ENCODE results near the gene FBLN2.

FBLN2 gene

DNA sequence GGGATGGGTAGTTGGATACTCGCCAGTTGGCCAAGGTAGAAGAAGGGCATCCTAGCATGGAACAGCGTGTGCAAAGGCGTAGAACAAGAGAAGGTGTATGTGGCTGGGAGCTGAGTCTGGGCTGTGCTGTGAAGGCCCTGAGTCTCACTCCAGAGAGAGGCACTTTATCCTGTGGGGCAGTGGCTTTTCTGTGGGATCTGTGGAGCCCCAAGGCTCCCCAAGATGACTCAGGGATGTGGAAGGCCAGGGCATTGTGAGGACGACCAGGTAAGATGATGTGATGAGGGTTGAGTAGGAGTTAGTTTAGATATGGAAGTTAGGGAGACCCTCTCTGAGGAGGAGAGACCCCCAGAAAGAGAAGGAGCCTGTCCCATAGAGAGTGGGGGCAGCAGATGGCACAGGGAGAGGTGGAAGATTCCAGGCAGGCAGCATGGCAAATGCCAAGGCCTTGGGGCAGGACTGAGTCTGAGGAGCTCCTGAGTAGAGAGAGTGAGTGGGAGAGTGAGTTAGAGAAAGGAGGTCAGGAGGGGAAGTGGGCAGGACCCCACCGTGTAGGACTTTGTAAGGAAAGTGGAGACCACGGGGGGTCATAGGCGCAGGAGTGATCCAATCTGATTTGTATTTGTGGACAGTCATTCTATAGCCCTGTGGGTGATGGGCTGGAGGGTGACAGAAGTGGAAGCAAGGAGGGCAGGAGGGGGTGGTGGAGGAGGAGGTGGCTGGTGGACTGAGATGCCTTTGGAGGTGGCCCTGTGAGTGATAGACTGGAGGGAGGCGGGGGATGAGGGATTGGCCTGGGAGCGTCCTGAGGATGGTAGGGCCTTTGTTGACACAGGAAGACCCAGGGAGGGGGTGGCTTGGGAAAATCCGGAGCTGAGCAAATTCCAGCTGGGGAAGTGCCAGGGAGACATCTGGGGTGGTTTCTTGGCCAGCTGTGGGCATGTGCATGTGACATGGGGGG is 50.3 kb downstream of the FBLN2 start:
- H3K4me3 ChIP-seq (ENCODE audit: low read depth, low read length) = no peak overlapping the region

GRCh38 chr3:13599887-13600450 is 51.0 kb downstream of the FBLN2 start:
- no peak overlapping the region for H3K4me3 ChIP-seq (ENCODE audit: low read depth, low read length)

- H3K4me3 ChIP-seq (ENCODE audit: low read depth, low read length) = no peak overlapping the region
These were observed 52.2 kb downstream of the FBLN2 start for GRCh38 chr3:13600950-13601691.

DNA sequence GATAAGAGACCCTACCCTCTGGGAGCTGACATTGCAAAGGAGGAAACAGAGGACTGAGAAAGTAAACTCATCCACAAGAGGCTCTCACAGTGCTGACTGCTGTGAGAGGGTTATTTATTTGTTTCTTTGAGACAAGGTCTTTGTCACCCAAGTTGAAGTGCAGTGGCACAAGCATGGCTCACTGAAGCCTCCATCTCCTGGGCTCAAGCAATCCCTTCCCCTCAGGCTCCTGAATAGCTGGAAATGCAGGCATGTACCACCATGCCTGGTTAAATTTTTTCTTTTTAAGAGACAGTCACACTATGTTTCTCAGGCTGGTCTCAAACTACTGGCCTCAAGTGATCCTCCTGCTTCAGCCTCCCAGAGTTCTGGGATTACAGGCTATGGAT is 52.8 kb downstream of the FBLN2 start:
- H3K4me3 ChIP-seq (ENCODE audit: low read depth, low read length) = no peak overlapping the region

GRCh38 chr3:13605555-13605954 is 56.6 kb downstream of the FBLN2 start:
- H3K4me3 ChIP-seq (ENCODE audit: low read depth, low read length) = no peak overlapping the region

DNA sequence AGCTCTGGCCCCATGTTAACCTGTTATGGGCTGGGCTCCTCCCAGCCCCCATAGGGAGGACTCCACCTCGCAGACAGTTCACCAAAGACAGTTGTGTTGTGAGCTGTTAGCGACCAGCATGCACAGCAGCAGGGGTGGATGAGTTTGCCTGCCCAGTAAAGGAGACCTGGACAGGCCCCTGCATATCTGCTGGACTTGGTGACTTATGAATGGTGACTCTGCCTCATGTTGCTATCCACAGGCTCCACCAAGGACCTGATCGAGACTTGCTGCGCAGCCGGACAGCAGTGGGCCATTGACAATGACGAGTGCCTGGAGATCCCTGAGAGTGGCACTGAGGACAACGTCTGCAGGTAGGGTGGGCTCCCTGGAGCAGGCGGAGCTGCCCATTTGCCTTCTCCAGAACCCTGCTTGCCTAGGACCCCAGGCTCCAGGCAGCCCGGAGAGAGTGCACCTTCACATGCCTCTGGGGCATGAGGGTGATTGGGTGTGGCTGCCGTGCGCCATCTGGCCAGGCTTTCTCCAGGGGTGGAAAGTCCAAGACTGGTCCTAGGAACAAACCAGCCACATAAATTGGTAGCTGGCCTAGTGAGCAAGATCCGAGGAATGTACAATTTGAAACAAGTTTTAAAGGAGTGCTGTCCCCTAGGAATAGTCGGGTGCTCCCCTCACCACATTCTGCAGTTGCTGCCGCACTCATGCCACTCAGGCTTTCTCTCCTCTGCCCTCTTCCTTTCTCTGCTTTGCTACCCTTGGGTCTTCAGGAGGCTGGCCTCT is 59.1 kb downstream of the FBLN2 start:
- H3K4me3 ChIP-seq (ENCODE audit: low read depth, low read length) = no peak overlapping the region

- no peak overlapping the region for H3K4me3 ChIP-seq (ENCODE audit: low read depth, low read length)
These were observed 60.2 kb downstream of the FBLN2 start for GRCh38 chr3:13608969-13609725.

- no peak overlapping the region for H3K4me3 ChIP-seq (ENCODE audit: low read depth, low read length)
These were observed 61.2 kb downstream of the FBLN2 start for GRCh38 chr3:13610006-13610570.

- H3K4me3 ChIP-seq (ENCODE audit: low read depth, low read length) = no peak overlapping the region
These were observed 62.3 kb downstream of the FBLN2 start for GRCh38 chr3:13611221-13611620.

DNA sequence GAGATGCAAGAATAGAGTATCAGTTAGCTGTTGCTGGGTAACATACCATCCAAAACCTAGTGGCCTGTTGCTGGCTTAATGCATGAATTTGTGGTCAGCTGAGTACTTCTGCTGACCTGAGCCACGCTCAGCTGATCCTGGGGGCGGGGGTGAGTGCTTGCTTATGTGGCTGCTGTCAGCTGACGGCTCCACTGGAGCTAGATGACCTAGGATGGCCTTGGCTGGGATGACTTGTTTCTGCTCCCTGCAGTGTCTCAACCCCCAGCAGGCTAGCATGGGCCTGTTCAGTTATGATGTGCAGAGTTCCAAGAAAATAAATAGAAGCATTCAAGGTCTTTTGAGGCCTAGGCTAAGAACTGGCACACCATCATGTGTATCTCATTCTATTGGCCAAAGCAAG is 63.9 kb downstream of the FBLN2 start:
- H3K4me3 ChIP-seq (ENCODE audit: low read depth, low read length) = no peak overlapping the region

- no peak overlapping the region for H3K4me3 ChIP-seq (ENCODE audit: low read depth, low read length)
These were observed 64.6 kb downstream of the FBLN2 start for GRCh38 chr3:13613343-13614190.

DNA sequence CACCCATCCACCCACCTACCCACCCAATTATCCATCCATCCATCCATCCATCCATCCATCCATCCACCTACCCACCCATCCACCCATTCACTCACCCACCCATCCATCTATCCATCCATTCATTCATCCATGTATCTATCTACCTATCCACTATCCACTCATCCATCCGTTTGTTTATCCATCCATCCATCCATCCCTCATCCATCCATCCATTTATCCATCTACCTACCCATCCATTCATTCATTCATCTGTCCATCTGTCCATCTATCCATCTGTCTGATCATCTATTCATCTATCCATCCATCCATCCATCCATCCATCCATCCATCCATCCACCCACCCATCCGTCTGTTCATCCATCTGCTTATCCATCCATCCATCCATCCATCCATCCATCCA is 65.7 kb downstream of the FBLN2 start:
- H3K4me3 ChIP-seq (ENCODE audit: low read depth, low read length) = no peak overlapping the region

DNA sequence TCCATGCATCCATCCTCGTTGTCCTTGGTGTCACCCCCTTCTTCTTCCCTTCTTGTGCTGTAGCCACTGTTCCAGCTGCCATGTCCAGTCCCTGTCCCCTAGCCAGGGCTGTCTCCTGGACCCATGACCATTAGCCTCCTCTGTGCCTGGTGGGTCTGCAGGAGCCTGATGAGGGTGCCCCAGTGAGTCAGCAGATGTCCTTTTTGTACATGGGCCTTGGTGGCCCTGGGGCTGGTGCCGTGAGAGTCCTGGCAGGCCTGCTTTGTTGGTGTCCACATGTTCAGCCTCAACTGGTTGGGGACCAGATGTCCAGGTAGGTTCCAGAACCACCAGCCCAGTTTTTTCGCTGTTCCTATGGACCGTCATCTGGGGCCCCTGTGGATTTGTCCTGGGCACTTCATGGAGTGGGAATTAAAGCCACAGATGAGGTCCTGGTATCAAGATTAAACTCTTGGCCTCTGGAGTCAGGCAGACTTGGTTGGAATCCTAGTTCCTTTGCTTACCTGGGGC is 66.1 kb downstream of the FBLN2 start:
- no peak overlapping the region for H3K4me3 ChIP-seq (ENCODE audit: low read depth, low read length)

DNA sequence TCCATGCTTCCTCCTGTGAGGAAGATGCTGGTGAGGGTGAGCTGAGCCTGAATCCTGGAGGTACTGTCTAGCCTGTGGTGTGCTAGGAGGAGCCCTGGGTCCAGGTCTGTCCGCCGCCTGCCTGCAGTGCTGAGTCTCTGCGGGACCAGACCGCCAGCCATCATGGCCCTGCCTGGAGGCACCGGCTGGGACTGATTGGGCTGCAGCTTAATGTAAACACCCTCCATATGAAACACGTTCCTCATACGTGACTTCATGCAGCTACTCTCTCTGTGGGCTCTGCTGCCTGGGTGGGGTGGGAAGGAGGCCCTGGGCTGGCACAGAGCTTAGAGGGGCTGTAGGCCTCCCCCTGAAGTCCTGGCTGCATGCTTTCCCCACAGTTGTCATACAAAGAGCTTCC is 67.4 kb downstream of the FBLN2 start:
- H3K4me3 ChIP-seq (ENCODE audit: low read depth, low read length) = no peak overlapping the region

GRCh38 chr3:13617097-13617738 is 68.3 kb downstream of the FBLN2 start:
- no peak overlapping the region for H3K4me3 ChIP-seq (ENCODE audit: low read depth, low read length)

- no peak overlapping the region for H3K4me3 ChIP-seq (ENCODE audit: low read depth, low read length)
These were observed 69.1 kb downstream of the FBLN2 start for GRCh38 chr3:13617981-13618380.

DNA sequence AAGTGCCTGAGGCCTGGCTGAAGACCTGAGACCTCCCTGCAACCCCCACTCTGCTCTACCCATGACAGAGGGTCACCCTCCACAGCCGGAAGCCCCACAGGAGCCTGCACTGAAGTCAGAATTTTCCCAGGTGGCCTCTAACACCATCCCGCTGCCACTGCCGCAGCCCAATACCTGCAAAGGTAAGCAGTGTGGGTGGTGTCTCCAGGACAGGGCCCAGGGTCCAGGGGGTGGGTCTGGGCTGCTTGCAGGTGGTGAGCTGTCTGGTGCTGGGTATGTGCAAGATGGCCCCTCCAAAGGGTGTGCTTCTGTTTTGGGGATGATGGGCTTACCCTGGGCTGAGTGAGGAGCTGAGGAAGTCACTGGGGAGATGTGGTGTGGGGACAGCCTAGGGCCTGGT is 69.9 kb downstream of the FBLN2 start:
- no peak overlapping the region for H3K4me3 ChIP-seq (ENCODE audit: low read depth, low read length)

- H3K4me3 ChIP-seq (ENCODE audit: low read depth, low read length) = no peak overlapping the region
These were observed 70.8 kb downstream of the FBLN2 start for GRCh38 chr3:13619661-13620230.

Data from iPS-11a (cell line).